AG20443 (cell line): ENCODE results near the gene CCDC51.

Experiments
- DNase-seq: peaks from one replicate; pipeline ENCODE4 v3.0.0; 2012; ENCODE audit warnings: low spot score, mixed read lengths

CCDC51 gene

DNA sequence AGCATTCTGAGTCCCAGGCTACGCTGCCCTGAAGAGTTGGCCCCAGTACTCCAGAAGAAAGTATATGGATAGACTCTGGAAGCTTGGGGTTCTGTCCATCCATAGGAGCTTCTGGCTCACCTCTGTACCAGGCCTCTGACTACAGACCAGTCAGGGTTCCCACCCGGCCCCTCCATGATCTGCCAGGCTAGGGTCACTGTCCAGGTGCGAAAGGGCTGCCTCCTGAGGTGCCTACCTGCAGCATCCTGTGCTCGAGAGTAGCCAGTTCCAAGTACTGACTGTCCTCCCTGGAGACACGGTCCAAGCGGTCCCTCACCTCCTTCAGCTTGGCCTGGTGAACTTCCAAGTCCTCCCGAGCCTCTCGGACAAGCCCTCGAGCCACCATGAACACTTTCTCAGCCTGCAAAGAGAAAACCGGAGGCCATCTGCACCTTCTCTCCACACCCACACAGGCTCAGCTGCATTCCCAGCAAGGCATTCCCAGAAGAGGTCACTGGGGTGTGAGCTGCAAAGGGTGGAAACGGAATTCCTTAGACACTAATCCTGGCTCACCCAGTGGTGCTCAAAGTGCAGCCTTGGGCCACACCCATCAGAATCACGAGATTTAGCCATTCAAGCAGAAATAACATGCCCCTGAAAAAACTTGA is 6.3 kb downstream of the CCDC51 start:
- DNase-seq, result peak; percentile 85

DNA sequence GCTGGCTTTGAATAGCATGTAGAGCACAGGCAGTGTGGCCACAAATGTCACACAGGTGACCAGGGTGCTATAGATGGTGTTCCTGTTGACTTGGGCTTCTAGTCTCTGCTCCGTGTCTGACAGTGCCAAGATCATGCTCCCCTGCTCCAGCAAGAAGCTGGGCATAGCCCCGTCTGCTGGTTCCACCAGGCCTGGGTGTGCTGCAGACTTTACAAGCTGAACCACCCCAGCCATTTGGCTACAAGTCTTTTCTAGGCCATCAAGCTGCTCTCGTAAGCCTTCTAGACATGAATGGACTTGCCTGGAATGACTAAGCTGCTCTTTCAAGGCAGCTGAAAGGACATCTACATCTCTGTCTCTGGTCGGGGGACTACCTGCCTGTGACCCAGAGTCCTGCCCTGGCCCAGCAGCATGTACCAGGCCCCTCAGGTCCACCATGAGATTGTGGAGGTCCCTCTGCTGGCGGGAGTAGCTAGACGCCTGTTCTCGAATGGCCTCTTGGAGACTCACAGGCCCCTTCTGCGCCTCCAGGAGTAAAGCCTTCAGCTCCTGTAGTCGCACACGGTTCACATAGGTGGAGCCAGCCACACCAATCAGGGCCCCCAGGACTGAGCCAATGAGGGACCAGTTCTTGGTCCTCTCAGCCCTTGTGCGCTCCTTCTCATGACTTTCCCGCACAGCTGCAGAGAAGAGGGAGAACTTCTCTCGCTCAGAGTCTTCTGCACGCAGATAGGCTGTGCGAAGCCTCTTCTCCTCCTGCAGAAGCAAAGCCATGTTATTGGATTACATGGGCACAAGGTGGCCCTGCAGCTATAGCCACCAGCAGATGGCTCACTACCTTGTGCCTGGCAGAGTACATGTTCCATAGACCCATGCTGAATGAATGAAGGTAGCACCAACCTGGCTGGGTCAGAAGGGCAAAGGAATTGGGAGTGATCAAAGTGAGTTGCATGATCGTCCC is 7.2 kb downstream of the CCDC51 start:
- no peak for DNase-seq

DNA sequence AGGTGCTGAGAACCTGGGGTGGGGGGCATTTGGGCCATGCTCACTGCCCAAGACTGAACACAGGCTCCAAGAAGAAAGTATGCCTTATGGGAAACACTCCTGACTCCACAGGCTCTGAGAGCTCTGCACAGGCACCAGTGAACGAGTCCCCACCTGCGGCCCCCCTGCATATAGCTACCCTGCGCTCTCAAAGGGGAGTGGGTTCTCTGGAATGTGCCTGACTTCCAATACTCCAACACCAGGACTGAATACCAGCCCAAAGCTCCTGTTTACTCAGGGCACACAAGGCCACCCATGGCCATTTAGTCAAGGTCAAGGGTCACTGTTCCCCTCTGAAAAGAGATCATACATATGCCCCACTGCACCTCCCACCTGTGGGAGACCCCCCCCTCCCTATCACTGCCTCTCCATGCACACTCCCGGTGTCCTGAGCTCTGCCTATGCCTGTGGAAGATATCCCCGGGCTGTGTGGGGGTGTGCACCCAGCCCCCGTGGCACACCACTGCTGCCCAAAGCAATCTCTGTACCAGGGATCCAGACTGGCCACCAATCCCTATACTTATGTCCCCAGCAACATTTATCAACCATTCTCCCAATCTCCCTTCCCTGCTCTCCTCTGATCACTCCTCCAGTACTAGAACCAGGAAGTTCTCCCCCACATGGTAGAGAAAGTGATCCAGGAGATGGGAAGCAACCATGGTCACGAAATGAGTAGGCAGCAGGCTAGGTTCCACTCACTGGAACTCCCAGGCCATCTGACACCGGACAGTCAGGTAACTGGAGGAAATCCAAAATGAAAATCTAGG is 8.5 kb downstream of the CCDC51 start:
- no peak for DNase-seq

DNA sequence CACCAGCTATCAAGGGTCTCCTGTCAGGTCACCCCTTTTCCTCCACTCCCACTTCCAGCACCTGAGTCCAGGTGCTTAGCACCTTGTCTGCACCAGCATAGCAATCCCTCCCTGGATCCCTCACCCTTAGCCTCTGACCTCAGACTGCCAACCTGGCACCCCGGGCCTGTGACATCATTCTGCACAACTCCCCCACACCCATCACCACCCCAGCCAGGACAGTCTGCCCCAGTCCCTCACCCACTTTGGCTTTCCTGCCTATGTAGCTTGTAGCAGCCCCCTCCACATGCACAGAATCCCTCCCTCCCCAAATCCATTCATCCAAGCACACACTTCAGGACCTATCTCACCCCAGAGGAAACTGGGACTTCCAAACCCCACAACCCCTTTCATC is 9.2 kb downstream of the CCDC51 start:
- no peak for DNase-seq

DNA sequence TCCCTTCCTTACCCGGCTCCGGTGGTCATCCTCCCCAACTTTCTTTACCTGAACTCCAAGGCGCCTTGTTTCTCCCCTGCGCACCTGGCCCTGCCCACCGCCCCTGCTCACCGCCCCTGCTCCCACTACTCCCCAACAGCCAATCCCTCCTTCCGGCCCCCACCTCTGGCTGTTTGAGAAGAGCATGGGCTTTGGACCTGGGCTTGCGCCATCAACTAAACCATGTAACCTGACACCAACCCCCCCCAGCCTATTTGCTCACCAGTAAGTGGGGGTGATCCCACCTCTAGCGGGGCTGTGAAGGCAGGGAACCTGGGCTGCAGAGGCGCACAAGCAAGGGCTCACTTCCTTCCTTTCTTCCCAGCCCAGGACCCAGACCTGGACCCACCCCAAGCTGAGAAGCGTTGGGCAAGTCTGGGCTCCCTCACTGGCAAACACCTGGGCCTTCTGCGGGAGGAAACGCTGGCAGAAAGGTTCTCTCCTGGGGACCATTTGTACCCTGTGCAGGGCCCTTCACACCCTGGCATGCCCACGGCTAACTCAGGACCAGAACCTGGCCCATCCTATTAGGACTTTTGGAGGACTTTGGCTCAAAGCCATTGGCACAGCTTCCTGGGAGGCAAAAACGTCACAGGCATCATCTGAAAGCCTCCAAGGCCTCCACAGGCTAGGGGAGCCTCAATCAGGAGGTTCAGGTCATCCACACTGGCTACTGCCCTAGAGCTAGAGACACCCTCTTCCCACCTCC is 9.8 kb downstream of the CCDC51 start, which contains the start of gene PLXNB1:
Gene PLXNB1 (minus strand): TSS at position 127 of the 748 bp plus-strand sequence. CDS start 5,475 bp downstream, outside the sequence.
- DNase-seq, result peak; percentile 57

DNA sequence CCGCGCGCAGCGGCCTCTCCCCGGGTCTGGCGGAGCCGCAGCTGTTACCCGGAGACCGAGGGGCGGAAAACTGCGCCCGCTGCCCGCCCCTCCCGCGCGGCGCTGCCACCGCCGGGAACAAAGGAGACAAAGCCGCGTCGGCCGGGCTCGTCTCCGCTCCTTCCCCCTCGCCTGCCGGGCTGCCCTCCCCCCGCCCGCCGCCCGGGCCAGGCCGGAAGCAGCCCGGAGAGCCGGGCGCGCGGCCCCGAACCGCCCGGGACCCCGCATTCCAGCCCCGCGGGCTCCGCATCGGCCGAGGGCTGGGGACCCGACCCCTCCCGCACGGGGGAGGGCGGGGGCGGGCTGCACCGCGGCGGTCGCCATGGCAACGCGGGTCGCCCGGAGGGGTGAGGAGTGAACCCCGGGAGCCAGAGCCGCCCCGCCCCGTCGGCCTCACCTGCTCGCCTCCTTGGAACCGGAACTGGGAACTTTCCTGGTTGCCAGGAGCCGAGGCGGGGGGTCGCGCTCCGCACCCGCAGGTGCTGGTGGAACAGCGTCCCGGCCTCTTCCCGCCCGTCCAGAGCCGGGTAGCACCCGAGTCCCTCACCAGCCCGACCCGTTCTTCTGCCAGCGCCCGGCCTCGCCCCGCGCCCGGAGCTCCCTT is 10.5 kb downstream of the CCDC51 start:
- peak; percentile 82 for DNase-seq

DNA sequence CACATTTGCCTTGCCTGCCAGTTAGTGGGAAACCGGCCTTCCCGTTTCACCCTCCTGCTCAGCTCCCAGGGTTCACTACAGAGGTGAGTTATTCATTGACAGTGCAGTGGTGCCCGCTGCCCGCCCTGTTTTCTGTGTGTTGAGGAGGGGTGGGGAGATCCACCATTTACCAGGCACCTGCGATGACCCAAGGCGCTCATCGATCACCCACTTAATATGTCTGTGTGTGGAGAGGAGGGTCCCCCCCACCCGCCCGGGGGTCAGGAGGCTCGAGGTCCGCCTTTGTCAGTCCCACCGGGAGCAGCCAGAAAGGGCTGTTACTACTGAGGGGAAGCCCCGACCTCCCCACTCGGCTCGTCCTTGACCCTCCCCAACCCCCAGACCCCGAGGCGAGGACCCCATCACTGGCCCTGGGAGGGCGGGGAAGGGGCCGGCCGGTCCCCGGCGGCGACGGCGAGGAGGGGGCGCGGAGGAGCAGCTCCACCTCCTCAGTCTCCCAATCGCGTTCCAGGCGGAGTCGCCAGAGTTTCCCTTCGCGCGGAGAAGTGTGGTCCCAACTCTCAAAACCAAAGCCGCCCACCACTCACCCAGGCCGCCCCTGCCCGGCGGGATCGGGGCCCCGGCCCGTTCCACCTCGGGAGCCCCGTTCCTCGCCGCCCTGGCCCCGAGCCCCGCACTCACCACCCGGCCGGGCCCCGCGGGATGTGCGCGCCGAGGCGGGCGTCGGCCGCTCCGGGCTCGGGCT is 11.2 kb downstream of the CCDC51 start:
- DNase-seq, result no peak

DNA sequence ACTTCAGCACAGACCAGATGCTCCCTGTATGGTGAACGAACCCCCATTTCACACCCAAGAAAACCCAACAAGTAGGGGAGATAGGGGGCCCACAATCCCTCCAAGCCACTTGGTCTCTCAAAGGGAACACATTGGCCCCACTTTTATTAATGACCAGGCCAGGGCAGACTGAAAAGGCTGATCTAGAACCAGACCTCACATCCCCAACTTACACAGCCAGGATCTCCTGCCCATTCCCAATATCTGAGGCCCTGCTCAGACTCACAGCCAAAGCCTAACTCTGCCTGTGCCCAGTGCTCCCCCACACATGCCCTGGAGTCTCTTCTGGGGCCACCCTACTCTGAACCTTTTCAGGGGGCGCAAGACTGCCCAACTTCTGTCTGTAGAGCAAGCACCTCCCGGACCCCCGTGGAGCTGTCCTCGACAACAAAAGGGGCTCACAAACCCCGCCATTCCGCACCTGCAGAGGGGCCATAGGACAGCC is 11.8 kb downstream of the CCDC51 start:
- DNase-seq, result no peak

DNA sequence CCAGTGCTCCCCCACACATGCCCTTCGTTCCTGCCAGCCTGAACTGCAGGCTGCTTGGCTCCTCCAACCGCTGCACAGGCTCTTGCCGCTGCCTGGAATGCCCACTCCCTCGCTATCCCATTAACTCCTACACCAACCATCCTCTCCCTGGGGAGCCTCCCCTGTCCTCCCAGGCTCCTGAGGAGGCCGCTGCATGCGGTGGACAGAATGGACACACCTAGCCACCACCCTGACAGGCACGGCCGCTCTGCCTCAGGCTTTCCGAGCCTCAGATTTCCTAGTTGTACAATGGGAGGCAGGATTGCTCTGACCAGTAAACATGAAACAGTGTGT is 12.3 kb downstream of the CCDC51 start:
- no peak for DNase-seq

DNA sequence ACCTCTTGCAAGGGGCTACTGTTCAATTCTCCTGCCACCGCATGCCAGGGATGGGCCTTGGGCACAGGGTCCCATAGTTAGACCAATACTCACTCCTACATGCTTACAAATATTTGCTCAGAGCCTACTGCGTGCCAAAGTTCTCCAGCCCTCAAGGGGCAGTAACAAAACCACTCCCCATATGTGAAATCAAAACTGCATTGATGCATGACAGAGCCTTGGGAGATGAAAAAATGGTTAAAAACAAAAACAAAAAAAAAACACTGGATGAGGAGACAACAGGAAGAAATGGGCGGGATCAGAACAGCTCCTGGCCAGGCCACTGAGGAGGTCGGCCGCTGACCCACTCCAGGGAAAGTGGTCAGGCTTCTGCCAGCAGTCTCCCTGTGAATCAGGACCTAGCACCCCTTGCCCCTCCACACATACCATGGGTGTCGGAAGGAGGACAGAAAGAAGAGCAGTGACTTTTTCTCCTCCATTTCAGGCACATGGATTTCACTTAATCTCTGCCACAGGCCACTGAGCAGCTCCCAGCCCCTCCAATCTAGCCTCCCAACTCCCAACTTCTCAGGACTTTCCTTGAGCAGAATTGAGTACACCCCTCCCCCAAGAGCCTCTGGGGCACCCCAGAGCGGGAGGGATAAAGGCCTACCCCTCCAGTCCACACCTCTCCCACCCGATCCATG is 12.8 kb downstream of the CCDC51 start:
- no peak for DNase-seq

DNA sequence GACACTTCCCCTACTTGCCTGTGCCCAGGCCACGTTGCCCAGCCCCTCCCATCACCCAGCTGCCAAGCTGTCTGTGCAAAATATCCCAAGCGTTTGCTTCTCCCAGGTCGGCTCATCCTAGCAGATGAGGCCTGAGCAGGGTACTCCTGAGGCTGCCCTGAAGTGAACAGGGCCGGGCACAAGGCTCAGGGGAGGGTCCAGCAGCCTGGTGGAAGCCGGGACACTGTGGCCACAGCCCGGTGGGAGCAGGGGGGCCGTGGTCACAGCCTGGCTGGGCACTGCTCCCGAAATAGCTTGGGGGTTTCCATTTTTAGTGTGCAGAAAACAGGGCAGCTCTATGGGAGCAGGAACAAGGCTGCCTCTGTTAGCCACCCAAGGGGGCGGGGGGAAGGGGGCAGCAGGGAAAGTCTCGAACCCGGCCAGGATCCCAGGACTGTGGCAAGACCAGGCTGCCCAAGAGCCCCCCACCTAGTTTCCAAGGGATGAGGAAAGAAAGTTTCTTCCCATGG is 13.5 kb downstream of the CCDC51 start:
- no peak for DNase-seq

DNA sequence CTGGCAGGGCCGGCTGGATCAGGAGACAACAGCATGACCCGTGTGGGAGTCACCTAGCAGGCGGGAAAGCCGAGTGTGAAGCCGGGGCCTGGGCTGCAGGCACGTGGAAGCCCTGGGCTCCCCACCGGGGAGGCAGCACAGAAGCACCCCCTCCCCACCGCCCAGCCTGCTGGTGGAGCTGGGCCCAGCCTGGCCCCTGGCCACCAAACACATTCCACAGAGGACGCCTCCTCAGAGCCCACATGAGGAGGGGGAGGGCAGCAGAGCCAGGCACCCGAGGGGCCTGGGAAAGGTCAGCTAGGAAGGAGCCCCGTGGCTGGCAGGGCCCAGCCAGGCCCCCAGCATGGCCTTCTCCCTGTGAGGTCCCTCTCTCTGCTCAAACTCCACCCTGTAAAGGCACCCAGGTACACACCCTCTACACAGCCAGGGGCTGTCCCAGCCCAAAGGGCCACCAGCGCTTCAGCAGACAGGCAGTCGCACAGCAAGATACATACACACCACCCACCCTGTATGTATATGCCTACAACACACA is 14.6 kb downstream of the CCDC51 start:
- no peak for DNase-seq

DNA sequence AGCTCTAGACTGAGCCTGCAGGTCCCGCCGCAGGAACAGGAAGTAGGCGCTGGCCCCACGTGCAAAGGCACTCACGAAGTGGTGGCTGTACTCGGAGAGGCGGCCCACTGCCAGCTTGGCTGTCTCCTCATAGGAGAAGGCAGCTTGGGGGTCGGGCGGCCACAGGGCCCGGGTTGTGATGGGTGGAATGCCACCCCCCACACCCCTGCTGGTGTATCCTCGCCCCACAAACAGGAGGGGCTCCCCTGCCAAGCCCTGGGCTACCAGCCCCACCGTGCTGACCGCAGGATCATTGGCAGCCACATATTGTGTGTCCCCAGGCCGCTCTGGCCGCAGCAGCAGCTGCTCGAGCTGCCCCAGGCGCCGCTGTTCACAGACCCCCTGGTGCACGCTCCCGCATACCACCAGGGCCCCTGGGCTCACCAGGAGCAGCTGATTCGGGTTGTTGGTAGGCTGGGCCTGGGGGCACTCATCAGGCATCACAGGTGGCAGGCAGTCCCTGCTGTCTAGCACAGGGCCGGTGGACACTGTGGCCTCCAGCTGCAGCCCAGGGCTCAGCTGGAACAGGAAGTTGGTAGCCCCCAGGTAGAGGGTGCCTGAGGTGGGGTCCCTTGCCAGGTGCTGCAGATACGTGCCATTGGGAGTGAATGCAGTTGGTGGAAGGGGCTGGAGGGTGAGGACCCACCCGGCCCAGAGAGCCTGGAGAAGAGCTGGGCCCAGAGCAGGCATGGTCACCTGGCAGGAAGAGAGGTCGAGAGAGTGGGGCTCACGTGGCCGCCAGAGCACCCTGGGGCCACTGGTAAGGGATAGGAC is 15.8 kb downstream of the CCDC51 start:
- no peak for DNase-seq

DNA sequence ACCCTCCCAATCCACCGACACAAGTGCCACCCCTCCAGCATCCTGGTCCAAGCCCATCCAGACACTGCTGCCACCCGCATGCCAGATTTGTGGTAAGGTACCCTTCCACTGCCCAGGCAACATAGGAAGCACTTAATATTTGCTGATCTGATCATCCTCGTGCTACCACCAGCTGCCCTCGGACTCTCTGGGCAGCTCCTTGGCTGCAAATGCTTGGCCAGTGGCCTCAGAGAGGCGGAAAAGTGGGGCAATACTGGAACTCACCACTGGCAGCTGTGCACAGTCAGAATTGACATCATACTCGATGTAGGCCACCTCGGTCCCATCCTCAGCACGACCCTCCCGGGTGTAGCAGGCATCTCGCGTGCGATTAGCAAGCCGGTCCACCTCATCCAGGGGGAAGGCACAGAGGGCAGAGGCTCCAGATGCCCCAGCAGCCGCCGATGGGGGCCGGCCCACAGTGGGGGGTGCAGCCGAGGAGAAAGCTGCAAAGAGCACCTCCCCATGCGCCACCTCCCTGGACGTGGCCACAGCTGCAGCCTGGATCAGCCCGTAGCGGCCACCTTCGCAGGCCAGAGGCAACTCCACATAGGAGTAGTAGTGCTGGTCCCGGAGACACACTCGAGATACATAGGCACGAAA is 16.6 kb downstream of the CCDC51 start:
- no peak for DNase-seq

DNA sequence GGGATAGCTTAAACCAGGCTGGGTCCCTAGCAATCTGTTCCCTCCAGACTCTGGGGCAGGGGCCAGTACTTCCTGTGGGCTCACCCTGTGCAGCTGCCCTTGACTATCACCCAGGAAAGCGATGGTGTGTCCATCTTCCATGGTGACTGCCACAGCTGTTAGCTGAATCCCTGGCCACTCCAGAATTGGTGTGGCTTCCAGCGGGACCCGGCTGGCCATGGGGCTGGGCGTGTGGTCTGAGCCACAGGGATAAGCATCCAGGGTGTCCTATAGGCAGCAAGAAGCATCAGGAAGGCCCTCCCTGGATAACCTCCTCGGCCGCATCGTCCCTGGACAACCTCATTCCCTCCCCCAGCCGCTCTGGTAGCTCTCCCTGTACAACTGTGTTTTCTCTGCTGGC is 17.2 kb downstream of the CCDC51 start:
- DNase-seq, result no peak

DNA sequence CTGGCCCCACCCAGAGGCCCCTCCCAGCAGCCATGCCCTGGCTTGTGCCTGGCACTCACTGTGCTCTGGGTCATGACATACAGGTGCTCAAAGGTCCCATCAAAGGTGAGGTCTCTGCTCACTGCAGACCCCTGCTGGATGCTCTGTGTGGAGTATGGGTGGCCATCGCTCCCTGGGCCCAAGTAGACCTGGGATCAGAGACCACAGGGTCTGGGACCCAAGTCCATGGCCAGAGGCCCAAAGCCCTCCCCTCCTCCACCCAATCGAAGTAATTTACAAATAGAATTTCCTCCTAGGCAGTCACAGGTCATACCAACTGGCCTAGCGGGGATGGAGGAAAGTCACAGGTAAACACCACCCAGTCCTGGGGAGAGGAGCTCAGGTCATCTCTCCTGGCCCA is 17.6 kb downstream of the CCDC51 start:
- DNase-seq, result no peak

DNA sequence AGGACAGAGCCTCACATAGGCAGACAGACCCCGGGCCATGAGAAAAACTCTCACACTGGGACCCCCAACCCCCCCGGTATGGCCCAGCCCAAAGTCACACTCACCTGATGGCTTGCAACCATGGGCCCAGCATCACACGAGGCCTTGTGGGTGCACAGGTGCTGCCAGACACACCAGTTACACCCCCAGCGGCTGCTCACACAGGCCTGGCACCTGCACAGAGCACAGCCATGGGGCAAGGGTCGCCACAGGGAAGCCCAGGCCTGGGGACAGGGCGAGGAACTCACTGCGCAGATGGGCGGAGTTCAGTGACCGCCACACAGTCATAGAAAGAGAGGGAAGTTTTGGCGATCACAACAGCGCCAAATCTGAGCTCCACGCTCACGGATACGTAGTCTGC is 19.4 kb downstream of the CCDC51 start:
- no peak for DNase-seq

DNA sequence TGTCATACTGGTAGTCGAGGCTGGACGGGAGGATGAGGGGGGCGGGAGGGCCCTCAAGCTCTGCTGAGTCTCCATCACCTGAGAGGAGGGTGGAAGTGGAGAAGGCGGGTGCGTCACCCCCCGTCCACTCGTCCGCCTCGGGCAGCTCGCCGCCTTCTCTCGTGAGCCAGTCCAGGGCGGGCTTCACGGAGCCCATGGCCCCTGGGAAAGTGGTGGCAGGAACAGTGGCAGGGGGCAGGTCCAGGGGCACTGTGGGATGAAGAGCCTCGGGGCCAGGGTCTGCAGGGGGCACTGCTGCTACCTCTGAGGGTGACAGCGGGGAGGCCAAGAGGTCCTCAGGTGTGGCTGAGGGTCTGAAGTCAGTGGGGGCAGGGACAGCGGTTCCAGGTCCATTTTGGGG is 20.3 kb downstream of the CCDC51 start:
- DNase-seq, result no peak
